ENCODE data around the gene C13orf46. TPM values are rescaled to one million over a fixed set of nuclear protein-coding genes. Genes with fewer than 3 reads are reported as not detected.

Gene C13orf46
- total RNA-seq, 1 donor from 2014 or later: 0.69 TPM

DNA sequence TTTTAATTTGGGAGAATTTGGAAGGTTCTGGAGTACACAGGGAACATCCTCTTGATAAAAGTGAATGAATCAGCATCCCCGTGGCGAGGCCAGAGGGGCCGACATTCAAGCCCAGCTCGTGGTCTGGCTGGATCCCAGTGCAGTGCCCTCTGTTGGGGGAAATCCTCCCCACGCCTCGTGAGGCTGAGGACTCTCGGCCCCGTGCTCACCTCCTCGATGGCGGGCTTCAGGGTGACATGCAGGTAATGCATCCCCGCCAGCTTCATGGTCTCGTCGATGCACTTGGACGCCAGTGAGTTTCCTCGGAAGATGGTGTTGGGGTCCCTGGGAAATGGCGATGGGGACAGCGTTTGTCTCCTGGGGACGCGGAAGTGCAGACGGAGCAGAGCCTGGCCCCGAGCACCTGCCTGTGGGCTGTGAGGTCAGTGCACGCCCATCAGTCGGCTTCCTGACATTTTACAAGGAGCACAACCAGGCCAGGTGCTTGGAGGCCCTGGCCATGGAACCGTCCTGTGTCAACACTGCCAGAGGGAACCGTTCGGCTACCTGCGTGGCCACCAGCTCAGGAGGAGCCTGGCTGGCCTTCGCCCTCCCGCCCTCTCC, 43.3 kb upstream of the C13orf46 start:
- POLR2A ChIA-PET: no interaction called here
- no peaks in the 10 kb centered on the region for H3K9me3 Mint-ChIP-seq
- H3K4me1 Mint-ChIP-seq: peaks cover 13% of the 10 kb centered on the region
- H3K36me3 Mint-ChIP-seq (ENCODE audit: low read depth): peaks cover 55% of the 10 kb centered on the region
- TF ChIP-seq, protein P1, sequence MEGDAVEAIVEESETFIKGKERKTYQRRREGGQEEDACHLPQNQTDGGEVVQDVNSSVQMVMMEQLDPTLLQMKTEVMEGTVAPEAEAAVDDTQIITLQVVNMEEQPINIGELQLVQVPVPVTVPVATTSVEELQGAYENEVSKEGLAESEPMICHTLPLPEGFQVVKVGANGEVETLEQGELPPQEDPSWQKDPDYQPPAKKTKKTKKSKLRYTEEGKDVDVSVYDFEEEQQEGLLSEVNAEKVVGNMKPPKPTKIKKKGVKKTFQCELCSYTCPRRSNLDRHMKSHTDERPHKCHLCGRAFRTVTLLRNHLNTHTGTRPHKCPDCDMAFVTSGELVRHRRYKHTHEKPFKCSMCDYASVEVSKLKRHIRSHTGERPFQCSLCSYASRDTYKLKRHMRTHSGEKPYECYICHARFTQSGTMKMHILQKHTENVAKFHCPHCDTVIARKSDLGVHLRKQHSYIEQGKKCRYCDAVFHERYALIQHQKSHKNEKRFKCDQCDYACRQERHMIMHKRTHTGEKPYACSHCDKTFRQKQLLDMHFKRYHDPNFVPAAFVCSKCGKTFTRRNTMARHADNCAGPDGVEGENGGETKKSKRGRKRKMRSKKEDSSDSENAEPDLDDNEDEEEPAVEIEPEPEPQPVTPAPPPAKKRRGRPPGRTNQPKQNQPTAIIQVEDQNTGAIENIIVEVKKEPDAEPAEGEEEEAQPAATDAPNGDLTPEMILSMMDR (IDR thresholded peaks at IDR 0.05): no peak
- ATAC-seq (ENCODE audit: low read depth) (no peak), DNase-seq (no peak)
- no peaks in the 10 kb centered on the region for H3K27me3 Mint-ChIP-seq
- no peak overlapping the region for H3K4me3 Mint-ChIP-seq
- CTCF ChIA-PET: no interaction called here
- intact Hi-C loops (cut with micrococcal nuclease): no loop called here
- H3K27ac Mint-ChIP-seq: no peak overlapping the region

GRCh38 chr13:114016321-114017027, 42.6 kb upstream of the C13orf46 start:
- ChIA-PET CTCF (no interaction called here), POLR2A (no interaction called here)
- Mint-ChIP-seq H3K4me1 (peaks cover 7% of the 10 kb centered on the region), H3K4me3 (no peak overlapping the region), H3K36me3 (ENCODE audit: low read depth) (peaks cover 49% of the 10 kb centered on the region), H3K9me3 (no peaks in the 10 kb centered on the region), H3K27ac (no peak overlapping the region), H3K27me3 (no peaks in the 10 kb centered on the region)
- ATAC-seq (ENCODE audit: low read depth) (no peak), DNase-seq (no peak)
- intact Hi-C loops (cut with micrococcal nuclease): no loop called here
- TF ChIP-seq, protein P1 (IDR thresholded peaks at IDR 0.05): no peak

GRCh38 chr13:114015969-114016295, 42.1 kb upstream of the C13orf46 start:
- Mint-ChIP-seq H3K27ac (no peak overlapping the region), H3K27me3 (no peaks in the 10 kb centered on the region)
- intact Hi-C loops (cut with micrococcal nuclease): no loop called here

GRCh38 chr13:114015111-114015968, 41.5 kb upstream of the C13orf46 start:
- TF ChIP-seq, protein P1 (IDR thresholded peaks at IDR 0.05): no peak
- no peak overlapping the region for H3K4me3 Mint-ChIP-seq
- intact Hi-C loops (cut with micrococcal nuclease): no loop called here
- no peaks in the 10 kb centered on the region for H3K9me3 Mint-ChIP-seq
- POLR2A ChIA-PET: no interaction called here
- no peak for ATAC-seq (ENCODE audit: low read depth)
- H3K4me1 Mint-ChIP-seq: no peaks in the 10 kb centered on the region
- peaks cover 38% of the 10 kb centered on the region for H3K36me3 Mint-ChIP-seq (ENCODE audit: low read depth)
- CTCF ChIA-PET: no interaction called here
- H3K27me3 Mint-ChIP-seq: no peaks in the 10 kb centered on the region
- no peak for DNase-seq
- no peak overlapping the region for H3K27ac Mint-ChIP-seq

More at GRCh38 chr13:114015969-114016295, 42.1 kb upstream of the C13orf46 start:
- no peak for ATAC-seq (ENCODE audit: low read depth)
- ChIA-PET CTCF (no interaction called here), POLR2A (no interaction called here)
- DNase-seq: no peak
- Mint-ChIP-seq H3K36me3 (ENCODE audit: low read depth) (peaks cover 44% of the 10 kb centered on the region), H3K4me3 (no peak overlapping the region), H3K4me1 (peaks cover 2% of the 10 kb centered on the region), H3K9me3 (no peaks in the 10 kb centered on the region)
- TF ChIP-seq, protein P1 (IDR thresholded peaks at IDR 0.05): no peak

DNA sequence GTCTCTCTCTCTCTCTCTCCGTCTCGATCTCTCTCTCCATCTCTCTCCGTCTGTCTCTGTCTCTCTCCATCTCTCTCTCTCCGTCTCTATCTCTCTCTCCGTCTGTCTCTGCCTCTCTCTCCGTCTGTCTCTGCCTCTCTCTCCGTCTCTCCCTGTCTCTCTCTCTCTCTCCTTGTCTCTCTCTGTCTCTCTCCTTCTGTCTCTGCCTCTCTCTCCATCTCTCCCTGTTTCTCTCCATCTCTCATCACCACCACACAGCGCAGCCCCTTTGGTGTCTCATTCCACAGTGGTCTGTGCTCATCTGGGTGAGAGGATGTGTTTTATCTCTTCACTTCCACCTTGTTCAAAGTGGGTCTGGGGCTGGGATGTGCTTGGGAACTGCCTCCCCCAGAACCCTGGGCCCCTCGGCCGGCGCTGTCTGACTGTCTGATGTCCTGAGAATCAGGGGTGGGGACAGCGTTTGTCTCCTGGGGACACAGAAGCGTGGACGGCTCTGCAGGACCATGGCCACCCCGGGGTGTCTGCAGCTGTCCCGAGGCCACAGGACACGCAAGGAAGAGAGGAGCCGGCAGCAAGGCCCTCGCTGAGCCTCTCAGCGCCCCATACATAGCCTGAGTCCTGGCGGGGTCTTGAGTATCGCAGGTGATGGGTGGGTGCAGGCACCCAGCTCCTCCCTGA, 40.2 kb upstream of the C13orf46 start:
- ChIA-PET CTCF (no interaction called here), POLR2A (no interaction called here)
- Mint-ChIP-seq H3K9me3 (no peaks in the 10 kb centered on the region), H3K4me1 (no peaks in the 10 kb centered on the region), H3K36me3 (ENCODE audit: low read depth) (peaks cover 47% of the 10 kb centered on the region), H3K4me3 (no peak overlapping the region), H3K27ac (no peak overlapping the region), H3K27me3 (no peaks in the 10 kb centered on the region)
- TF ChIP-seq, protein P1 (IDR thresholded peaks at IDR 0.05): no peak
- DNase-seq (no peak), ATAC-seq (ENCODE audit: low read depth) (no peak)
- intact Hi-C loops (cut with micrococcal nuclease): no loop called here

All from activated B cell treated with CpG ODN at 0.5 μM for 24 hours (primary cell).